Measurements from ENCODE around the gene MARK4. TPM values are rescaled to one million over a fixed set of nuclear protein-coding genes. Genes with fewer than 3 reads are reported as not detected.

The MARK4 gene
- total and polyA plus RNA-seq, 4 donors: 3.5 to 11.1 (median 6.1) TPM

GRCh38 chr19:45247136-45247535 lies 3.9 kb upstream of the MARK4 start:
- TF ChIP-seq GABPA (IDR thresholded peaks at IDR 0.05 in 1 of 2, conservative IDR thresholded peaks at IDR 0.05 in 1 of 2): no peak
- no peak for TF ChIP-seq REST (IDR thresholded peaks at IDR 0.05)
- Histone ChIP-seq H3K4me3 (ENCODE audit: low read depth in 1 of 3, low read length in 3 of 3) (no peak overlapping the region), H3K9ac (ENCODE audit: low read depth in 1 of 2, low read length in 2 of 2) (no peak overlapping the region), H3K27ac (ENCODE audit: low read depth in 1 of 2, low read length in 2 of 2) (no peak overlapping the region), H3K36me3 (ENCODE audit: control insufficient read depth in 4 of 4, insufficient read depth in 3 of 4, low read depth in 1 of 4, low read length in 3 of 4) (no peaks in the 10 kb centered on the region), H3K4me1 (ENCODE audit: control insufficient read depth in 4 of 4, insufficient read depth in 4 of 4, low read length in 3 of 4) (peaks cover 0 to 17% (median 9%) of the 10 kb centered on the region in 4 donors), H3K9me3 (ENCODE audit: control insufficient read depth in 4 of 4, low read length in 3 of 4) (no peaks in the 10 kb centered on the region), H3K27me3 (ENCODE audit: control insufficient read depth in 4 of 4, insufficient read depth in 4 of 4, low read length in 3 of 4) (no peaks in the 10 kb centered on the region)
- DNase-seq (ENCODE audit: low spot score): no peak
- WGBS: 93% methylated on average over 8 of the region's 8 CpGs

- no peaks in the 10 kb centered on the region for H3K27me3 ChIP-seq (ENCODE audit: control insufficient read depth in 4 of 4, insufficient read depth in 4 of 4, low read length in 3 of 4)
- no peak for DNase-seq (ENCODE audit: low spot score)
- no peak overlapping the region for H3K9ac ChIP-seq (ENCODE audit: low read depth in 1 of 2, low read length in 2 of 2)
- H3K27ac ChIP-seq (ENCODE audit: low read depth in 1 of 2, low read length in 2 of 2): no peak overlapping the region
- H3K36me3 ChIP-seq (ENCODE audit: control insufficient read depth in 4 of 4, insufficient read depth in 3 of 4, low read depth in 1 of 4, low read length in 3 of 4): no peaks in the 10 kb centered on the region
- TF ChIP-seq ATF3 (IDR thresholded peaks at IDR 0.05) (no peak), FOXA1 (IDR thresholded peaks at IDR 0.05) (no peak), FOXA2 (IDR thresholded peaks at IDR 0.05) (no peak), MAX (IDR thresholded peaks at IDR 0.05) (no peak)
- no peak overlapping the region for H3K4me3 ChIP-seq (ENCODE audit: low read depth in 1 of 3, low read length in 3 of 3)
- no peaks in the 10 kb centered on the region for H3K9me3 ChIP-seq (ENCODE audit: control insufficient read depth in 4 of 4, low read length in 3 of 4)
- peaks cover 3 to 40% (median 29%) of the 10 kb centered on the region in 4 donors for H3K4me1 ChIP-seq (ENCODE audit: control insufficient read depth in 4 of 4, insufficient read depth in 4 of 4, low read length in 3 of 4)
- WGBS: 64% methylated on average over 11 of the region's 11 CpGs
Measured at GRCh38 chr19:45249261-45250033, 1.6 kb upstream of the MARK4 start.

GRCh38 chr19:45250216-45250831 lies 747 bp upstream of the MARK4 start:
- peaks cover 3 to 42% (median 30%) of the 10 kb centered on the region in 4 donors for H3K4me1 ChIP-seq (ENCODE audit: control insufficient read depth in 4 of 4, insufficient read depth in 4 of 4, low read length in 3 of 4)
- H3K4me3 ChIP-seq (ENCODE audit: low read depth in 1 of 3, low read length in 3 of 3): peak overlapping the region; percentile 40 to 92 (median 67)
- TF ChIP-seq NR2F2 (IDR thresholded peaks at IDR 0.05): no peak
- no peak for TF ChIP-seq TAF1 (conservative IDR thresholded peaks at IDR 0.05)
- TF ChIP-seq CTCF (IDR thresholded peaks at IDR 0.05; ENCODE audit: low read depth, low read length, missing input control): no peak
- no peak for TF ChIP-seq ZBTB33 (IDR thresholded peaks at IDR 0.05)
- no peak for TF ChIP-seq JUND (IDR thresholded peaks at IDR 0.05)
- no peak for TF ChIP-seq GABPA (IDR thresholded peaks at IDR 0.05 in 1 of 2, conservative IDR thresholded peaks at IDR 0.05 in 1 of 2)
- H3K36me3 ChIP-seq (ENCODE audit: control insufficient read depth in 4 of 4, insufficient read depth in 3 of 4, low read depth in 1 of 4, low read length in 3 of 4): no peaks in the 10 kb centered on the region
- H3K9ac ChIP-seq (ENCODE audit: low read depth in 1 of 2, low read length in 2 of 2): peak overlapping the region; percentile 52 to 69
- H3K9me3 ChIP-seq (ENCODE audit: control insufficient read depth in 4 of 4, low read length in 3 of 4): no peaks in the 10 kb centered on the region
- H3K27ac ChIP-seq (ENCODE audit: low read depth in 1 of 2, low read length in 2 of 2): no peak overlapping the region
- DNase-seq (ENCODE audit: low spot score): no peak
- WGBS: 62% methylated on average over 14 of the region's 14 CpGs
- H3K27me3 ChIP-seq (ENCODE audit: control insufficient read depth in 4 of 4, insufficient read depth in 4 of 4, low read length in 3 of 4): no peaks in the 10 kb centered on the region

All from liver (tissue), 9 donors.